GM23338 (cell line): ENCODE results near the gene COMMD3. TPM values are rescaled to one million over a fixed set of nuclear protein-coding genes. Genes with fewer than 3 reads are reported as not detected.

Experiments used
- ATAC-seq: fragments of 200-7000 bp; cut with Tn5 transposase; 3 replicates; pipeline ENCODE4 v1.9.1; 2020
- DNase-seq: peaks from one replicate; pipeline ENCODE4 v3.0.0-alpha.2; 2015; ENCODE audit warnings: low spot score
- H2AFZ ChIP-seq: fragments of 200-600 bp; sonication (generic); 2 replicates; pipeline ENCODE4 v1.8.0; 2016; ENCODE audit warnings: antibody characterized with exemption, mild to moderate bottlenecking, moderate library complexity
- H3F3A ChIP-seq: fragments of 200-600 bp; sonication (generic); replicated peaks from 2 replicates; pipeline ENCODE4 v1.8.0; 2017; ENCODE audit warnings: antibody characterized with exemption, mixed run types, low read depth
- H3K27ac ChIP-seq: fragments of 200-600 bp; sonication (generic); 2 replicates; pipeline ENCODE4 v1.6.1; 2016; ENCODE audit warnings: low read depth
- H3K27me3 ChIP-seq: fragments of 200-600 bp; sonication (generic); 2 replicates; pipeline ENCODE4 v1.8.0; 2016; ENCODE audit warnings: mild to moderate bottlenecking, mixed run types, moderate library complexity; ENCODE audit not compliant: insufficient read depth
- H3K36me3 ChIP-seq: fragments of 200-600 bp; sonication (generic); 2 replicates; pipeline ENCODE4 v1.8.0; 2016; ENCODE audit warnings: mild to moderate bottlenecking; ENCODE audit not compliant: insufficient read depth
- H3K4me1 ChIP-seq: fragments of 200-600 bp; sonication (generic); 2 replicates; pipeline ENCODE4 v1.8.0; 2016; ENCODE audit warnings: mild to moderate bottlenecking, moderate library complexity; ENCODE audit not compliant: insufficient read depth
- H3K4me2 ChIP-seq: fragments of 200-600 bp; sonication (generic); 2 replicates; pipeline ENCODE4 v1.7.1; 2017; ENCODE audit warnings: mixed run types
- H3K4me3 ChIP-seq: fragments of 200-600 bp; sonication (generic); 2 replicates; pipeline ENCODE4 v1.6.1; 2016; ENCODE audit warnings: mixed run types
- H3K79me2 ChIP-seq: fragments of 200-600 bp; sonication (generic); replicated peaks from 2 replicates; pipeline ENCODE4 v1.8.0; 2017; ENCODE audit warnings: mild to moderate bottlenecking; ENCODE audit not compliant: insufficient read depth
- H3K9me2 ChIP-seq: fragments of 200-600 bp; sonication (generic); 2 replicates; pipeline ENCODE4 v1.8.0; 2017; ENCODE audit not compliant: insufficient read depth
- H4K20me1 ChIP-seq: fragments of 200-600 bp; sonication (generic); replicated peaks from 2 replicates; pipeline ENCODE4 v1.8.0; 2017; ENCODE audit warnings: mild to moderate bottlenecking; ENCODE audit not compliant: insufficient read depth
- H3K27ac Mint-ChIP-seq: 2 replicates; pipeline ENCODE4 v1.8.0; 2020; ENCODE audit warnings: inconsistent platforms, mild to moderate bottlenecking, moderate library complexity, mixed read lengths
- H3K27me3 Mint-ChIP-seq: 3 replicates; pipeline ENCODE4 v1.8.0; 2022; ENCODE audit warnings: low read depth, mild to moderate bottlenecking, moderate library complexity, mixed read lengths, inconsistent platforms; ENCODE audit not compliant: insufficient read depth, poor library complexity
- H3K36me3 Mint-ChIP-seq: 3 replicates; pipeline ENCODE4 v1.8.0; 2021; ENCODE audit warnings: low read depth, mild to moderate bottlenecking, inconsistent platforms, moderate library complexity, mixed read lengths
- H3K4me1 Mint-ChIP-seq: 3 replicates; pipeline ENCODE4 v1.8.0; 2020; ENCODE audit warnings: mild to moderate bottlenecking, inconsistent platforms, mixed read lengths
- H3K4me3 Mint-ChIP-seq: 3 replicates; pipeline ENCODE4 v1.8.0; 2021; ENCODE audit warnings: moderate library complexity, mild to moderate bottlenecking, inconsistent platforms, mixed read lengths
- H3K9me3 Mint-ChIP-seq: 3 replicates; pipeline ENCODE4 v1.8.0; 2020; ENCODE audit warnings: moderate library complexity, mild to moderate bottlenecking, inconsistent platforms, mixed read lengths
- CREB1 ChIP-seq: fragments of 250-450 bp; sonication (Bioruptor Pico); IDR thresholded peaks from 2 replicates; pipeline ENCODE4 v1.5.0; 2020; ENCODE audit warnings: low read depth, mild to moderate bottlenecking, moderate library complexity
- CTCF ChIP-seq, 2 experiments: fragments of 200-600 bp in 1 of 2; sonication (generic) in 1 of 2; conservative IDR thresholded peaks; 2 replicates each; pipeline versions ENCODE4 v1.5.1 to v1.6.1; 2016 to 2017; ENCODE audit warnings: antibody characterized with exemption in 2 of 2, low read depth in 2 of 2, mild to moderate bottlenecking in 2 of 2, moderate library complexity in 1 of 2
- EZH2 ChIP-seq: fragments of 200-600 bp; sonication (generic); IDR thresholded peaks from one replicate; pipeline ENCODE4 v1.8.0; 2017; ENCODE audit warnings: antibody characterized with exemption, mild to moderate bottlenecking, low read depth; ENCODE audit not compliant: unreplicated experiment
- EZH2phosphoT487 ChIP-seq: fragments of 200-600 bp; sonication (generic); IDR thresholded peaks from one replicate; pipeline ENCODE4 v1.8.1; 2018; ENCODE audit warnings: antibody characterized with exemption; ENCODE audit not compliant: unreplicated experiment
- JUNB ChIP-seq: IDR thresholded peaks from one replicate; pipeline ENCODE4 v1.6.1; 2016; ENCODE audit warnings: antibody characterized with exemption; ENCODE audit not compliant: unreplicated experiment
- NANOG ChIP-seq: IDR thresholded peaks from 2 replicates; pipeline ENCODE4 v1.6.1; 2016; ENCODE audit warnings: antibody characterized with exemption, borderline replicate concordance
- POLR2AphosphoS5 ChIP-seq: IDR thresholded peaks from 2 replicates; pipeline ENCODE4 v1.6.1; 2016; ENCODE audit warnings: antibody characterized with exemption, low read depth
- ZNF114 ChIP-seq: fragments of 250-450 bp; sonication (Bioruptor Pico); IDR thresholded peaks from 2 replicates; pipeline ENCODE4 v1.5.0; 2020; ENCODE audit warnings: mild to moderate bottlenecking, moderate library complexity
- ZNF331 ChIP-seq: fragments of 250-450 bp; sonication (Bioruptor Pico); IDR thresholded peaks from 2 replicates; pipeline ENCODE4 v1.5.0; 2020; ENCODE audit warnings: low read depth, mild to moderate bottlenecking, moderate library complexity
- polyA plus RNA-seq: library from polyadenylated mRNA; unstranded; fragments of >200 nt; fragmentation: Nextera tagmentation; extraction: Ambion mirVana; gene quantifications from 2 replicates; pipeline ENCODE4 v1.2.1, GENCODE V29; 2016
- total RNA-seq: library from RNA; depleted of rRNA; stranded (reverse); fragments of >200 nt; shearing (Covaris generic); gene quantifications from 2 replicates; pipeline ENCODE4 v1.2.3, GENCODE V29; 2014
- TF ChIP-seq, protein P1 (sequence below): IDR thresholded peaks from one replicate; pipeline ENCODE4 v1.6.1; 2018; ENCODE audit warnings: antibody characterized with exemption; ENCODE audit not compliant: unreplicated experiment

The COMMD3 gene
- total and polyA plus RNA-seq, 2 experiments from 2014 or later = 1.1 to 5.2 TPM

- TF ChIP-seq, protein P1, sequence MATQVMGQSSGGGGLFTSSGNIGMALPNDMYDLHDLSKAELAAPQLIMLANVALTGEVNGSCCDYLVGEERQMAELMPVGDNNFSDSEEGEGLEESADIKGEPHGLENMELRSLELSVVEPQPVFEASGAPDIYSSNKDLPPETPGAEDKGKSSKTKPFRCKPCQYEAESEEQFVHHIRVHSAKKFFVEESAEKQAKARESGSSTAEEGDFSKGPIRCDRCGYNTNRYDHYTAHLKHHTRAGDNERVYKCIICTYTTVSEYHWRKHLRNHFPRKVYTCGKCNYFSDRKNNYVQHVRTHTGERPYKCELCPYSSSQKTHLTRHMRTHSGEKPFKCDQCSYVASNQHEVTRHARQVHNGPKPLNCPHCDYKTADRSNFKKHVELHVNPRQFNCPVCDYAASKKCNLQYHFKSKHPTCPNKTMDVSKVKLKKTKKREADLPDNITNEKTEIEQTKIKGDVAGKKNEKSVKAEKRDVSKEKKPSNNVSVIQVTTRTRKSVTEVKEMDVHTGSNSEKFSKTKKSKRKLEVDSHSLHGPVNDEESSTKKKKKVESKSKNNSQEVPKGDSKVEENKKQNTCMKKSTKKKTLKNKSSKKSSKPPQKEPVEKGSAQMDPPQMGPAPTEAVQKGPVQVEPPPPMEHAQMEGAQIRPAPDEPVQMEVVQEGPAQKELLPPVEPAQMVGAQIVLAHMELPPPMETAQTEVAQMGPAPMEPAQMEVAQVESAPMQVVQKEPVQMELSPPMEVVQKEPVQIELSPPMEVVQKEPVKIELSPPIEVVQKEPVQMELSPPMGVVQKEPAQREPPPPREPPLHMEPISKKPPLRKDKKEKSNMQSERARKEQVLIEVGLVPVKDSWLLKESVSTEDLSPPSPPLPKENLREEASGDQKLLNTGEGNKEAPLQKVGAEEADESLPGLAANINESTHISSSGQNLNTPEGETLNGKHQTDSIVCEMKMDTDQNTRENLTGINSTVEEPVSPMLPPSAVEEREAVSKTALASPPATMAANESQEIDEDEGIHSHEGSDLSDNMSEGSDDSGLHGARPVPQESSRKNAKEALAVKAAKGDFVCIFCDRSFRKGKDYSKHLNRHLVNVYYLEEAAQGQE = no peak
Measured at GRCh38 chr10:22321156-22321923, 5.2 kb downstream of the COMMD3 start (continued).

GRCh38 chr10:22321924-22322640 lies 5.9 kb downstream of the COMMD3 start:
- peaks cover 69% of the 10 kb centered on the region for H3K4me1 ChIP-seq
- H3K36me3 ChIP-seq = no peaks in the 10 kb centered on the region
- Mint-ChIP-seq H3K9me3 (peaks cover 8% of the 10 kb centered on the region), H3K27me3 (peaks cover 86% of the 10 kb centered on the region), H3K4me1 (peaks cover 55% of the 10 kb centered on the region), H3K4me3 (peak overlapping the region; percentile 78), H3K36me3 (peaks cover 3% of the 10 kb centered on the region; the same call in 2 of the 3 replicates), H3K27ac (no peak overlapping the region)
- peaks cover 81% of the 10 kb centered on the region for H3K27me3 ChIP-seq
- peak overlapping the region; percentile 78 for H3K4me2 ChIP-seq
- no peak for ATAC-seq
- TF ChIP-seq ZNF114 (no peak), ZNF331 (CRISPR knock-in tag) (no peak), EZH2 (peak; percentile 100), EZH2phosphoT487 (peak; percentile 100)
- H3F3A ChIP-seq = peaks cover 36% of the 10 kb centered on the region
- H3K9me2 ChIP-seq = no peaks in the 10 kb centered on the region
- no peak overlapping the region for H3K27ac ChIP-seq
- peak; percentile 56 for DNase-seq
- H2AFZ ChIP-seq = peak overlapping the region; percentile 74; the same call in 1 of the 2 replicates
- 0 out of 2 replicates have a peak, but pooled peaks cover 4% of the 10 kb centered on the region for H3K79me2 ChIP-seq
- H4K20me1 ChIP-seq = peaks cover 15% of the 10 kb centered on the region
- peak overlapping the region; percentile 58 for H3K4me3 ChIP-seq

GRCh38 chr10:22322641-22323160 lies 6.5 kb downstream of the COMMD3 start:
- DNase-seq (no peak), ATAC-seq (no peak)
- H3K4me3 ChIP-seq = peak overlapping the region; percentile 58
- peaks cover 8% of the 10 kb centered on the region for H3K9me3 Mint-ChIP-seq
- H3F3A ChIP-seq = peaks cover 36% of the 10 kb centered on the region
- H2AFZ ChIP-seq = no peak overlapping the region
- H3K27ac Mint-ChIP-seq = no peak overlapping the region
- H3K4me1 Mint-ChIP-seq = peaks cover 51% of the 10 kb centered on the region
- H3K36me3 Mint-ChIP-seq = peaks cover 3% of the 10 kb centered on the region; the same call in 2 of the 3 replicates
- peaks cover 15% of the 10 kb centered on the region for H4K20me1 ChIP-seq
- H3K4me2 ChIP-seq = peak overlapping the region; percentile 78
- peaks cover 68% of the 10 kb centered on the region for H3K4me1 ChIP-seq
- peaks cover 81% of the 10 kb centered on the region for H3K27me3 ChIP-seq
- H3K27ac ChIP-seq = no peak overlapping the region
- 0 out of 2 replicates have a peak, but pooled peaks cover 4% of the 10 kb centered on the region for H3K79me2 ChIP-seq
- H3K9me2 ChIP-seq = no peaks in the 10 kb centered on the region
- peak overlapping the region; percentile 78 for H3K4me3 Mint-ChIP-seq
- no peaks in the 10 kb centered on the region for H3K36me3 ChIP-seq
- H3K27me3 Mint-ChIP-seq = peaks cover 86% of the 10 kb centered on the region
- TF ChIP-seq CREB1 (CRISPR knock-in tag) (no peak), ZNF114 (no peak), POLR2AphosphoS5 (no peak), EZH2phosphoT487 (no peak), NANOG (no peak), JUNB (no peak), CTCF (conservative IDR thresholded peaks at IDR 0.05; ENCODE audit: low read depth in 2 of 2) (no peak)
- TF ChIP-seq, protein P1 = no peak
